HepG2 (cell line): Measurements from ENCODE around the gene CLTCL1. TPM values are rescaled to one million over a fixed set of nuclear protein-coding genes. Genes with fewer than 3 reads are reported as not detected.

Experiments used
- ATAC-seq: fragments of 200-7000 bp; cut with Tn5 transposase; 3 replicates; pipeline ENCODE4 v1.9.1; 2020; ENCODE audit warnings: mild to moderate bottlenecking, moderate library complexity
- BruUV-seq: library from RNA; stranded (reverse); fragments of 400-500 nt; replicated peaks from 2 replicates; lab custom pipeline; 2021; lab: Mats Ljungman, UMichigan
- CTCF ChIA-PET: fragments of 300-600 bp; formaldehyde crosslinking; extraction: SDS; loops from one replicate; lab custom pipeline; 2021; ENCODE audit warnings: low total read pairs, inconsistent platforms, low intra/inter-chr PET ratio; lab: Yijun Ruan, JAX
- POLR2A ChIA-PET: fragments of 350-600 bp; sonication (Branson Sonifier 250); formaldehyde crosslinking; loops from one replicate; lab custom pipeline; 2020; ENCODE audit warnings: antibody characterized with exemption, inconsistent platforms; lab: Yijun Ruan, JAX
- DNase-seq: peaks from one replicate; pipeline ENCODE4 v3.0.0-alpha.2; 2015; ENCODE audit warnings: low spot score
- FAIRE-seq: peaks from 3 replicates; lab custom pipeline; 2011; peaks lifted over from hg19 to GRCh38; lab: Jason Lieb, UNC
- H2AFZ ChIP-seq: one replicate; pipeline ENCODE4 v1.6.1; 2011; ENCODE audit warnings: low read length, inconsistent platforms
- H3K27ac ChIP-seq: fragments of 300-600 bp; 3 replicates; pipeline ENCODE4 v1.8.0; 2011; ENCODE audit warnings: mixed run types, mild to moderate bottlenecking, mixed read lengths, low read length, inconsistent platforms; ENCODE audit not compliant: insufficient read depth; ENCODE audit errors: extremely low read length
- H3K27me3 ChIP-seq, 2 experiments: fragments of 200-600 bp in 1 of 2; 2 replicates in 1 of 2; 3 replicates in 1 of 2; pipeline versions ENCODE4 v1.6.0 to v1.8.0; 2011; ENCODE audit warnings: low read length in 2 of 2, mild to moderate bottlenecking in 2 of 2, moderate library complexity in 2 of 2, inconsistent platforms in 1 of 2; ENCODE audit not compliant: insufficient read depth in 2 of 2, control insufficient read depth in 1 of 2
- H3K36me3 ChIP-seq, 2 experiments: fragments of 200-600 bp in 1 of 2; replicated peaks in 1 of 2; 2 replicates in 1 of 2; 3 replicates in 1 of 2; pipeline versions ENCODE4 v1.5.1 to v1.8.0; 2011; ENCODE audit warnings: low read length in 2 of 2, inconsistent platforms in 1 of 2; ENCODE audit not compliant: insufficient read depth in 2 of 2, control insufficient read depth in 1 of 2
- H3K4me1 ChIP-seq: 2 replicates; pipeline ENCODE4 v1.5.1; 2012; ENCODE audit warnings: low read length, inconsistent platforms; ENCODE audit not compliant: insufficient read depth
- H3K4me2 ChIP-seq: 2 replicates; pipeline ENCODE4 v1.6.0; 2011; ENCODE audit warnings: low read depth, low read length, inconsistent platforms
- H3K4me3 ChIP-seq, 3 experiments: fragments of 200-600 bp in 1 of 3; sonication (generic), shearing (Covaris generic) in 1 of 3; replicated peaks in 1 of 3; 2 replicates each; pipeline ENCODE4 v1.5.1; 2011 to 2016; ENCODE audit warnings: low read length in 3 of 3, inconsistent platforms in 2 of 3, low read depth in 2 of 3, mild to moderate bottlenecking in 2 of 3, control low read depth in 1 of 3, mixed read lengths in 1 of 3; ENCODE audit not compliant: insufficient read depth in 1 of 3
- H3K79me2 ChIP-seq: one replicate; pipeline ENCODE4 v1.6.1; 2011; ENCODE audit warnings: low read length, inconsistent platforms; ENCODE audit not compliant: insufficient read depth
- H3K9ac ChIP-seq: 2 replicates; pipeline ENCODE4 v1.6.0; 2011; ENCODE audit warnings: mild to moderate bottlenecking, low read depth, low read length, inconsistent platforms; ENCODE audit not compliant: insufficient read depth
- H3K9me3 ChIP-seq: 2 replicates; pipeline ENCODE4 v1.5.1; 2012; ENCODE audit warnings: mild to moderate bottlenecking, low read length
- H4K20me1 ChIP-seq: 2 replicates; pipeline ENCODE4 v1.6.0; 2011; ENCODE audit warnings: inconsistent platforms, mild to moderate bottlenecking, low read length, moderate library complexity; ENCODE audit not compliant: insufficient read depth
- HDAC1 ChIP-seq: sonication (generic); formaldehyde crosslinking; IDR thresholded peaks from 2 replicates; pipeline ENCODE4 v1.5.1; 2020; ENCODE audit warnings: mild to moderate bottlenecking, missing genetic modification reagents
- MEIS2 ChIP-seq: sonication (generic); formaldehyde crosslinking; IDR thresholded peaks from 2 replicates; pipeline ENCODE4 v1.9.0; 2021; ENCODE audit warnings: mild to moderate bottlenecking, missing genetic modification reagents
- ZNF605 ChIP-seq: sonication (generic); formaldehyde crosslinking; IDR thresholded peaks from 2 replicates; pipeline ENCODE4 v1.8.0; 2022; ENCODE audit warnings: mild to moderate bottlenecking, missing genetic modification reagents
- WGBS: methylation state at CpG from one replicate; pipeline ENCODE4 v1.1.6; 2017; ENCODE audit warnings: low lambda C conversion rate; 5-methylcytosine and 5-hydroxymethylcytosine counted together
- in situ Hi-C: cut with HindIII; loops from 2 replicates; pipeline ENCODE4 v1.10.0; 2017; ENCODE audit warnings: low pct_unique_long_range_greater_than_20kb; ENCODE audit not compliant: extremely low pct_ligation_motif_present
- intact Hi-C: fragments of 100-400 bp; cut with micrococcal nuclease; formaldehyde crosslinking; loops from one replicate; pipeline ENCODE4 v1.10.0; 2022; ENCODE audit not compliant: unreplicated experiment
- polyA plus RNA-seq, 8 experiments: library from polyadenylated mRNA; depleted of rRNA in 3 of 8; stranded (reverse) in 7 of 8; unstranded in 1 of 8; fragments of >200 nt; fragmentation: Illumina TruSeq in 4 of 8; extraction: Trizol in 4 of 8; gene quantifications; 2 replicates each; pipeline versions ENCODE4 v1.2.1 to v1.2.3, GENCODE V29; 2011 to 2016; ENCODE audit warnings: low read depth in 4 of 8, missing spikeins in 1 of 8, mixed read lengths in 1 of 8; ENCODE audit not compliant: insufficient read depth in 1 of 8
- total RNA-seq, 5 experiments: library from RNA; depleted of rRNA; stranded (reverse); fragments of >200 nt; fragmentation: Illumina TruSeq; extraction: Trizol; gene quantifications; 2 replicates each; pipeline ENCODE4 v1.2.3, GENCODE V29; 2016; ENCODE audit warnings: low read depth in 1 of 5

Gene CLTCL1
- total and polyA plus RNA-seq, 2 of the 13 experiments (the other 11 are each of a cell fraction or from before 2014, with no cell fraction given): 8.1 to 10.9 TPM

DNA sequence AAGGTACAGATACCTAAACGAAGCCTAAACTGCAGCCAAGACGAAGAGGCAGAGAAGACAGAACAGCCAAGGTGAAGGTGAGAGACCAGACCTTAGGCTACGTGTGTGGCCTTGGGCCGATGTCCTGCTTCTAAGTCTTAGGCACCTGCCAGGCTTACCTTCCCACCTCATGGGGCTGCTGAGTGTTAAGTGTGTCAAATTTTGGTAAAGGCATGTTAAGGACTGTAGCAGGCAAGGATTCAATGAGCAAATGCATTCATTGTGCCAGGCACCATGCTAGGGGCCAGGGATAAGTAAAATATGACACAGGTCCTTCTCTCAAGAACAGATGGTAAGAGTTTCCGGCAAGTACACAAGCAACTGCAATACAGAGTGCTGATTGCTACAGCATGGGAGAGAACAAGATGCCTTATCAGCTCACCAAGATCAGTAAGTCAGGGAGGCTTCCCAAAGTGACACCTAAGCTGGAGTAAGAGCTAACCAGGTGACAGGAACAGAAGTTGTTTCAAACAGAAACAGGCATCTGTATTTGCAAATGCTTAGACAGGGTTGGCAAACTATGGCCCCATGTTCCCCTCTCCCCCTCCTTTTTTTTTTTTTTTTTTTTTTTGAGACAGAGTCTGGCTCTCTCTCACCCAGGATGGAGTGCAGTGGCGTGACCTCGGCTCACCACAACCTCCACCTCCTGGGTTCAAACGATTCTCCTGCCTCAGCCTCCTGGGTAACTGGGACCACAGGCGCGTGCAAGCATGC, 46.7 kb downstream of the CLTCL1 start:
- Histone ChIP-seq H3K36me3 (no peaks in the 10 kb centered on the region), H3K9ac (no peak overlapping the region), H4K20me1 (no peaks in the 10 kb centered on the region), H3K27ac (no peak overlapping the region), H2AFZ (no peak overlapping the region), H3K79me2 (no peaks in the 10 kb centered on the region), H3K4me2 (no peak overlapping the region), H3K27me3 (no peaks in the 10 kb centered on the region), H3K9me3 (no peaks in the 10 kb centered on the region), H3K4me1 (no peaks in the 10 kb centered on the region), H3K4me3 (no peak overlapping the region)
- 85% methylated on average over 10 of the region's 10 CpGs for WGBS
- ATAC-seq (no peak), DNase-seq (no peak), FAIRE-seq (no peak)
- intact Hi-C loops: no loop called here
- in situ Hi-C loops: no loop called here
- POLR2A ChIA-PET: no interaction called here
- TF ChIP-seq HDAC1 (CRISPR knock-in tag): no peak
- CTCF ChIA-PET: no interaction called here
- no TSS peak for BruUV-seq

DNA sequence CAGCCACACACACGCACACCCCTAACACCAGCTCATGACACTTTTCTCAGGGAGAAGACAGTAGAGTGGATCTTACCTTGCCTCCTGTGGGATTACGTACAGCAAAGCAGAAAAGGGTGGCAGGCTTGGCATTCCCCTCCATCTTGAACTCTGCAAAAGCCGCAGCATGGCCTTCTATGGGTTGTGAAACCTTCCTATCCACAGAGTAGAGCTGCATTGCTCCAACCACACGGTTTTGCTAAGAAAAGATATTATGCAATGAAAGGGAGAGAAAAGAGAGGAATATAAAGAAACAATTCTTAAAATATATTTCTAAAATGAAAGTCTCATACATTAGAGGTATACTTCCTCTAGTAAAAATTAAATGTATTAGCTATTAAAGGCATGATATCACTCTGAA, 48.8 kb downstream of the CLTCL1 start:
- H3K4me1 ChIP-seq: no peaks in the 10 kb centered on the region
- no peak for FAIRE-seq
- POLR2A ChIA-PET: no interaction called here
- no peaks in the 10 kb centered on the region for H3K9me3 ChIP-seq
- intact Hi-C loops: no loop called here
- in situ Hi-C loops: no loop called here
- no peak for ATAC-seq
- no TSS peak for BruUV-seq
- H2AFZ ChIP-seq: no peak overlapping the region
- H3K9ac ChIP-seq: no peak overlapping the region
- 93% methylated on average over 4 of the region's 4 CpGs for WGBS
- no peak for DNase-seq
- no peak for TF ChIP-seq ZNF605 (CRISPR knock-in tag)
- no peak for TF ChIP-seq MEIS2 (CRISPR knock-in tag)
- H3K36me3 ChIP-seq: 0 out of 5 replicates have a peak, but pooled peaks cover 0 to 7% of the 10 kb centered on the region in 2 experiments
- no peaks in the 10 kb centered on the region for H3K79me2 ChIP-seq
- no peak overlapping the region for H3K4me2 ChIP-seq
- CTCF ChIA-PET: no interaction called here
- H3K27me3 ChIP-seq: no peaks in the 10 kb centered on the region
- no peak overlapping the region for H3K27ac ChIP-seq
- H3K4me3 ChIP-seq: no peak overlapping the region
- no peaks in the 10 kb centered on the region for H4K20me1 ChIP-seq
